C4-2B (cell line): ENCODE data around the gene THADA.

ENCODE experiments used
- CTCF ChIP-seq: fragments of 450-650 bp; conservative IDR thresholded peaks from 2 replicates; pipeline ENCODE4 v1.5.1; 2017; ENCODE audit warnings: mild to moderate bottlenecking
- ZFX ChIP-seq: fragments of 450-650 bp; IDR thresholded peaks from 2 replicates; pipeline ENCODE4 v1.6.1; 2017

- no peak for TF ChIP-seq CTCF
- no peak for TF ChIP-seq ZFX
Measured at GRCh38 chr2:43294973-43295603, 300.8 kb downstream of the THADA start.
